GM12878 (cell line): Measurements from ENCODE around the gene RSPRY1. TPM values are rescaled to one million over a fixed set of nuclear protein-coding genes. Genes with fewer than 3 reads are reported as not detected.

ENCODE experiments used
- ATAC-seq: fragments of 200-7000 bp; cut with Tn5 transposase; 3 replicates; pipeline ENCODE4 v1.9.1; 2020; ENCODE audit warnings: mild to moderate bottlenecking, moderate library complexity
- BruUV-seq: library from RNA; stranded (reverse); fragments of 400-500 nt; replicated peaks from 2 replicates; lab custom pipeline; 2021; lab: Mats Ljungman, UMichigan
- CTCF ChIA-PET: fragments of 300-600 bp; sonication (Branson Sonifier 250); formaldehyde crosslinking; extraction: SDS; loops from one replicate; lab custom pipeline; 2021; ENCODE audit warnings: inconsistent platforms; lab: Yijun Ruan, JAX
- POLR2A ChIA-PET: fragments of 350-600 bp; formaldehyde crosslinking; extraction: SDS; loops from one replicate; lab custom pipeline; 2021; ENCODE audit warnings: inconsistent platforms; lab: Charles Lee
- RAD21 ChIA-PET: fragments of 300-600 bp; sonication (Branson Sonifier 250); formaldehyde crosslinking; loops from one replicate; lab custom pipeline; 2023; ENCODE audit warnings: antibody characterized with exemption; ENCODE audit not compliant: unreplicated experiment; lab: Charles Lee
- SMC1A ChIA-PET: fragments of 300-600 bp; sonication (Branson Sonifier 250); formaldehyde crosslinking; loops from one replicate; lab custom pipeline; 2023; ENCODE audit not compliant: unreplicated experiment, uncharacterized antibody; lab: Charles Lee
- DNase-seq: peaks from one replicate; pipeline ENCODE4 v3.0.0-alpha.2; 2011; ENCODE audit warnings: low read depth, low spot score
- FAIRE-seq: peaks from 3 replicates; lab custom pipeline; 2011; peaks lifted over from hg19 to GRCh38; lab: Jason Lieb, UNC
- H2AFZ ChIP-seq: 2 replicates; pipeline ENCODE4 v1.6.0; 2011; ENCODE audit warnings: low read depth, low read length, control low read depth; ENCODE audit not compliant: control insufficient read depth
- H3K27ac ChIP-seq: 2 replicates; pipeline ENCODE4 v1.5.1; 2011; ENCODE audit warnings: control low read depth; ENCODE audit not compliant: control insufficient read depth, insufficient read depth
- H3K27me3 ChIP-seq, 2 experiments: replicated peaks in 1 of 2; 2 replicates each; pipeline versions ENCODE4 v1.6.0 to v1.6.1; 2011; ENCODE audit warnings: low read length in 1 of 2; ENCODE audit not compliant: control insufficient read depth in 2 of 2, insufficient read depth in 2 of 2
- H3K36me3 ChIP-seq, 2 experiments: 2 replicates each; pipeline ENCODE4 v1.5.1; 2011; ENCODE audit warnings: low read length in 1 of 2; ENCODE audit not compliant: control insufficient read depth in 2 of 2, insufficient read depth in 2 of 2
- H3K4me1 ChIP-seq: 2 replicates; pipeline ENCODE4 v1.6.1; 2011; ENCODE audit warnings: mild to moderate bottlenecking, low read length, moderate library complexity, mixed read lengths; ENCODE audit not compliant: control insufficient read depth, insufficient read depth
- H3K4me2 ChIP-seq: 2 replicates; pipeline ENCODE4 v1.6.0; 2011; ENCODE audit warnings: control low read depth; ENCODE audit not compliant: control insufficient read depth, insufficient read depth
- H3K4me3 ChIP-seq: fragments of 200-600 bp; sonication (generic); 2 replicates; pipeline ENCODE4 v1.5.1; 2016
- H3K79me2 ChIP-seq: 2 replicates; pipeline ENCODE4 v1.6.0; 2011; ENCODE audit warnings: low read length; ENCODE audit not compliant: control insufficient read depth, insufficient read depth
- H3K9ac ChIP-seq: 2 replicates; pipeline ENCODE4 v1.8.0; 2011; ENCODE audit warnings: low read length, control low read depth, mixed read lengths; ENCODE audit not compliant: control insufficient read depth, insufficient read depth
- H3K9me3 ChIP-seq: replicated peaks from 3 replicates; pipeline ENCODE4 v1.5.1; 2011; ENCODE audit warnings: mild to moderate bottlenecking, low read length; ENCODE audit not compliant: control insufficient read depth, insufficient read depth
- H4K20me1 ChIP-seq: 2 replicates; pipeline ENCODE4 v1.6.0; 2011; ENCODE audit not compliant: control insufficient read depth, insufficient read depth
- CBX3 ChIP-seq: fragments of 200-600 bp; sonication (generic); IDR thresholded peaks from 2 replicates; pipeline ENCODE4 v1.6.1; 2016; ENCODE audit warnings: low read depth, borderline replicate concordance
- HDAC6 ChIP-seq: fragments of 200-600 bp; sonication (generic); IDR thresholded peaks from one replicate; pipeline ENCODE4 v1.8.0; 2017; ENCODE audit warnings: antibody characterized with exemption; ENCODE audit not compliant: unreplicated experiment
- SPI1 ChIP-seq: IDR thresholded peaks from 2 replicates; pipeline ENCODE4 v1.6.1; 2011; ENCODE audit warnings: low read depth, mild to moderate bottlenecking, low read length, moderate library complexity, borderline replicate concordance; ENCODE audit not compliant: insufficient read depth
- TCF12 ChIP-seq: IDR thresholded peaks from 2 replicates; pipeline ENCODE4 v1.6.1; 2011; ENCODE audit warnings: low read depth, mild to moderate bottlenecking, low read length
- TCF7 ChIP-seq: IDR thresholded peaks from 2 replicates; pipeline ENCODE4 v1.6.1; 2014; ENCODE audit warnings: antibody characterized with exemption, borderline replicate concordance
- WGBS: methylation state at CpG from one replicate; pipeline ENCODE4 v1.1.6; 2016; ENCODE audit warnings: low lambda C conversion rate; ENCODE audit not compliant: insufficient replicate concordance, insufficient coverage; ENCODE audit errors: missing lambda C conversion rate; 5-methylcytosine and 5-hydroxymethylcytosine counted together
- in situ Hi-C: fragments of 300-500 bp; cut with MboI; formaldehyde crosslinking; loops from 9 replicates; pipeline ENCODE4 v1.14.3; 2018; ENCODE audit warnings: mixed read lengths
- intact Hi-C: fragments of 100-400 bp; cut with micrococcal nuclease; formaldehyde crosslinking; loops from one replicate; pipeline ENCODE4 v1.14.2; 2022; ENCODE audit not compliant: unreplicated experiment
- polyA plus RNA-seq, 11 experiments: library from polyadenylated mRNA; depleted of rRNA in 4 of 11; unstranded in 6 of 11; stranded (reverse) in 5 of 11; fragments of >200 nt; fragmentation: Nextera tagmentation in 4 of 11; fragmentation: Illumina TruSeq in 1 of 11; extraction: Ambion mirVana in 4 of 11; extraction: Trizol in 1 of 11; gene quantifications; 1 replicate in 1 of 11; 2 replicates in 10 of 11; pipeline versions ENCODE4 v1.2.1 to v1.2.3, GENCODE V29; 2011 to 2016; ENCODE audit warnings: inconsistent platforms in 2 of 11, missing spikeins in 2 of 11, low read depth in 1 of 11
- total RNA-seq, 4 experiments: library from RNA; depleted of rRNA in 3 of 4; stranded (reverse); fragments of >200 nt in 3 of 4; fragmentation: Illumina TruSeq in 1 of 4; extraction: Trizol in 1 of 4; gene quantifications; 2 replicates each; pipeline versions ENCODE4 v1.2.1 to v1.2.3, GENCODE V29; 2013 to 2021
- TF ChIP-seq, protein P1 (sequence below): IDR thresholded peaks from 2 replicates; pipeline ENCODE4 v1.6.1; 2011; ENCODE audit warnings: low read depth, low read length, improper control_type of control experiment, borderline replicate concordance
- TF ChIP-seq, protein P2 (sequence below): IDR thresholded peaks from 2 replicates; pipeline ENCODE4 v1.6.1; 2011; ENCODE audit warnings: low read depth, mild to moderate bottlenecking, low read length, moderate library complexity, borderline replicate concordance; ENCODE audit errors: extremely low read depth
- TF ChIP-seq, protein P3 (sequence below): IDR thresholded peaks from 2 replicates; pipeline ENCODE4 v1.6.1; 2012; ENCODE audit warnings: improper control_type of control experiment, low read depth, low read length; ENCODE audit not compliant: insufficient replicate concordance
- TF ChIP-seq, protein P4 (sequence below): IDR thresholded peaks from 2 replicates; pipeline ENCODE4 v1.6.1; 2012; ENCODE audit warnings: low read depth, low read length, improper control_type of control experiment
- TF ChIP-seq, protein P5 (sequence below): fragments of 450-650 bp; formaldehyde crosslinking; IDR thresholded peaks from 2 replicates; pipeline ENCODE4 v1.5.0; 2022; ENCODE audit warnings: mild to moderate bottlenecking, missing genetic modification characterization

Gene RSPRY1
- total and polyA plus RNA-seq, 10 of the 15 experiments (the other 5 are each of a cell fraction or from before 2014, with no cell fraction given), result 18.5 to 57.0 (median 41.2) TPM

DNA sequence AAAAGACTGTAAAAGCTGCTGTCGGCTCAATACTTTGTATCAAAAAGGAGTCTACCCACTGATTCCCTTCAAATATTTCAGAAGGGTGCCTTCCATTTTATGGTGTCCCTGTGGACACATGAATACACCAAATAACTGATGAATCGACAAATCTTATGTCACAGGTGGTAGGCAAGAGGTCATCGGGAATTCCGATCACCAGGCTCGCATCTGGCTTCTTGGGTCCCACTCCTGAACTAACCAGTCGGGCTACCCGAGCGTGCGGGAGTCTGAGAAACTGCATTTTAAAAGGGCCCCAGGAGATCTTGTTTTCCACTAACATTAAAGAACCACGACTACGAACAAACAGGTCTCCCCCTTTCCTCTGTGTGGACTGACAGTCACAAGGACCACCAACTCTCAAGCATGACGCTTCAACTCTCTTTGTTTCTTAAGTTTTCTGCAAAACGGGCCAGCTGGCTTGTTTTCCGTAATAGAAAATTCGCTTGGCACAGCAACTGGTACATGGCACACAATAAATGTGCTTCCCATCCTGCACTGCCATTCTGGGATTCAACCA, 1.2 kb upstream of the RSPRY1 start:
- peaks cover 5% of the 10 kb centered on the region; the same call in 1 of the 2 replicates for H3K4me1 ChIP-seq
- H3K4me2 ChIP-seq, result peak overlapping the region; percentile 85
- DNase-seq (no peak), ATAC-seq (no peak), FAIRE-seq (no peak)
- BruUV-seq, result no TSS peak
- peak overlapping the region; percentile 81 for H3K4me3 ChIP-seq
- WGBS, result 7% methylated on average over 15 of the region's 15 CpGs
- ChIA-PET RAD21 (interaction anchor here (0.5 to 3.6 kb wide), 7 partner anchors 56 to 420 kb away, joined by 3 to 20 read pairs (median 3); no protein-coding TSS in a partner anchor), CTCF (interaction anchor here (0.9 to 1.4 kb wide), 4 partner anchors 71 to 232 kb away, joined by 3 read pairs; no protein-coding TSS in a partner anchor), POLR2A (interaction anchor here (0.8 to 2.8 kb wide), 6 partner anchors 12 to 262 kb away, joined by 3 to 10 read pairs (median 4); partner anchors contain the start of genes CIAPIN1 and COQ9), SMC1A (interaction anchor here (1.1 to 1.4 kb wide), 2 partner anchors 8 to 57 kb away, joined by 3 read pairs; no protein-coding TSS in a partner anchor)
- H3K9me3 ChIP-seq, result no peaks in the 10 kb centered on the region
- H3K27me3 ChIP-seq, result no peaks in the 10 kb centered on the region
- H3K9ac ChIP-seq, result peak overlapping the region; percentile 95
- no peaks in the 10 kb centered on the region for H4K20me1 ChIP-seq
- no peaks in the 10 kb centered on the region for H3K36me3 ChIP-seq
- peaks cover 87% of the 10 kb centered on the region for H3K79me2 ChIP-seq
- in situ Hi-C loops (no loop called here), intact Hi-C loops (loop anchor here (5.0 kb wide), 2 partner anchors 213 to 352 kb away; partner anchors contain the start of gene CCDC102A)
- H3K27ac ChIP-seq, result peak overlapping the region; percentile 94
- H2AFZ ChIP-seq, result no peak overlapping the region
- TF ChIP-seq TCF7 (no peak), SPI1 (no peak), CBX3 (no peak), TCF12 (no peak), HDAC6 (no peak)
- TF ChIP-seq, protein P1, sequence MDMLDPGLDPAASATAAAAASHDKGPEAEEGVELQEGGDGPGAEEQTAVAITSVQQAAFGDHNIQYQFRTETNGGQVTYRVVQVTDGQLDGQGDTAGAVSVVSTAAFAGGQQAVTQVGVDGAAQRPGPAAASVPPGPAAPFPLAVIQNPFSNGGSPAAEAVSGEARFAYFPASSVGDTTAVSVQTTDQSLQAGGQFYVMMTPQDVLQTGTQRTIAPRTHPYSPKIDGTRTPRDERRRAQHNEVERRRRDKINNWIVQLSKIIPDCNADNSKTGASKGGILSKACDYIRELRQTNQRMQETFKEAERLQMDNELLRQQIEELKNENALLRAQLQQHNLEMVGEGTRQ, result no peak
- TF ChIP-seq, protein P2, sequence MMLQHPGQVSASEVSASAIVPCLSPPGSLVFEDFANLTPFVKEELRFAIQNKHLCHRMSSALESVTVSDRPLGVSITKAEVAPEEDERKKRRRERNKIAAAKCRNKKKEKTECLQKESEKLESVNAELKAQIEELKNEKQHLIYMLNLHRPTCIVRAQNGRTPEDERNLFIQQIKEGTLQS, result no peak
- TF ChIP-seq, protein P3, sequence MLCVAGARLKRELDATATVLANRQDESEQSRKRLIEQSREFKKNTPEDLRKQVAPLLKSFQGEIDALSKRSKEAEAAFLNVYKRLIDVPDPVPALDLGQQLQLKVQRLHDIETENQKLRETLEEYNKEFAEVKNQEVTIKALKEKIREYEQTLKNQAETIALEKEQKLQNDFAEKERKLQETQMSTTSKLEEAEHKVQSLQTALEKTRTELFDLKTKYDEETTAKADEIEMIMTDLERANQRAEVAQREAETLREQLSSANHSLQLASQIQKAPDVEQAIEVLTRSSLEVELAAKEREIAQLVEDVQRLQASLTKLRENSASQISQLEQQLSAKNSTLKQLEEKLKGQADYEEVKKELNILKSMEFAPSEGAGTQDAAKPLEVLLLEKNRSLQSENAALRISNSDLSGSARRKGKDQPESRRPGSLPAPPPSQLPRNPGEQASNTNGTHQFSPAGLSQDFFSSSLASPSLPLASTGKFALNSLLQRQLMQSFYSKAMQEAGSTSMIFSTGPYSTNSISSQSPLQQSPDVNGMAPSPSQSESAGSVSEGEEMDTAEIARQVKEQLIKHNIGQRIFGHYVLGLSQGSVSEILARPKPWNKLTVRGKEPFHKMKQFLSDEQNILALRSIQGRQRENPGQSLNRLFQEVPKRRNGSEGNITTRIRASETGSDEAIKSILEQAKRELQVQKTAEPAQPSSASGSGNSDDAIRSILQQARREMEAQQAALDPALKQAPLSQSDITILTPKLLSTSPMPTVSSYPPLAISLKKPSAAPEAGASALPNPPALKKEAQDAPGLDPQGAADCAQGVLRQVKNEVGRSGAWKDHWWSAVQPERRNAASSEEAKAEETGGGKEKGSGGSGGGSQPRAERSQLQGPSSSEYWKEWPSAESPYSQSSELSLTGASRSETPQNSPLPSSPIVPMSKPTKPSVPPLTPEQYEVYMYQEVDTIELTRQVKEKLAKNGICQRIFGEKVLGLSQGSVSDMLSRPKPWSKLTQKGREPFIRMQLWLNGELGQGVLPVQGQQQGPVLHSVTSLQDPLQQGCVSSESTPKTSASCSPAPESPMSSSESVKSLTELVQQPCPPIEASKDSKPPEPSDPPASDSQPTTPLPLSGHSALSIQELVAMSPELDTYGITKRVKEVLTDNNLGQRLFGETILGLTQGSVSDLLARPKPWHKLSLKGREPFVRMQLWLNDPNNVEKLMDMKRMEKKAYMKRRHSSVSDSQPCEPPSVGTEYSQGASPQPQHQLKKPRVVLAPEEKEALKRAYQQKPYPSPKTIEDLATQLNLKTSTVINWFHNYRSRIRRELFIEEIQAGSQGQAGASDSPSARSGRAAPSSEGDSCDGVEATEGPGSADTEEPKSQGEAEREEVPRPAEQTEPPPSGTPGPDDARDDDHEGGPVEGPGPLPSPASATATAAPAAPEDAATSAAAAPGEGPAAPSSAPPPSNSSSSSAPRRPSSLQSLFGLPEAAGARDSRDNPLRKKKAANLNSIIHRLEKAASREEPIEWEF, result no peak
- TF ChIP-seq, protein P4, sequence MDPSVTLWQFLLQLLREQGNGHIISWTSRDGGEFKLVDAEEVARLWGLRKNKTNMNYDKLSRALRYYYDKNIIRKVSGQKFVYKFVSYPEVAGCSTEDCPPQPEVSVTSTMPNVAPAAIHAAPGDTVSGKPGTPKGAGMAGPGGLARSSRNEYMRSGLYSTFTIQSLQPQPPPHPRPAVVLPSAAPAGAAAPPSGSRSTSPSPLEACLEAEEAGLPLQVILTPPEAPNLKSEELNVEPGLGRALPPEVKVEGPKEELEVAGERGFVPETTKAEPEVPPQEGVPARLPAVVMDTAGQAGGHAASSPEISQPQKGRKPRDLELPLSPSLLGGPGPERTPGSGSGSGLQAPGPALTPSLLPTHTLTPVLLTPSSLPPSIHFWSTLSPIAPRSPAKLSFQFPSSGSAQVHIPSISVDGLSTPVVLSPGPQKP, result no peak
- TF ChIP-seq, protein P5, sequence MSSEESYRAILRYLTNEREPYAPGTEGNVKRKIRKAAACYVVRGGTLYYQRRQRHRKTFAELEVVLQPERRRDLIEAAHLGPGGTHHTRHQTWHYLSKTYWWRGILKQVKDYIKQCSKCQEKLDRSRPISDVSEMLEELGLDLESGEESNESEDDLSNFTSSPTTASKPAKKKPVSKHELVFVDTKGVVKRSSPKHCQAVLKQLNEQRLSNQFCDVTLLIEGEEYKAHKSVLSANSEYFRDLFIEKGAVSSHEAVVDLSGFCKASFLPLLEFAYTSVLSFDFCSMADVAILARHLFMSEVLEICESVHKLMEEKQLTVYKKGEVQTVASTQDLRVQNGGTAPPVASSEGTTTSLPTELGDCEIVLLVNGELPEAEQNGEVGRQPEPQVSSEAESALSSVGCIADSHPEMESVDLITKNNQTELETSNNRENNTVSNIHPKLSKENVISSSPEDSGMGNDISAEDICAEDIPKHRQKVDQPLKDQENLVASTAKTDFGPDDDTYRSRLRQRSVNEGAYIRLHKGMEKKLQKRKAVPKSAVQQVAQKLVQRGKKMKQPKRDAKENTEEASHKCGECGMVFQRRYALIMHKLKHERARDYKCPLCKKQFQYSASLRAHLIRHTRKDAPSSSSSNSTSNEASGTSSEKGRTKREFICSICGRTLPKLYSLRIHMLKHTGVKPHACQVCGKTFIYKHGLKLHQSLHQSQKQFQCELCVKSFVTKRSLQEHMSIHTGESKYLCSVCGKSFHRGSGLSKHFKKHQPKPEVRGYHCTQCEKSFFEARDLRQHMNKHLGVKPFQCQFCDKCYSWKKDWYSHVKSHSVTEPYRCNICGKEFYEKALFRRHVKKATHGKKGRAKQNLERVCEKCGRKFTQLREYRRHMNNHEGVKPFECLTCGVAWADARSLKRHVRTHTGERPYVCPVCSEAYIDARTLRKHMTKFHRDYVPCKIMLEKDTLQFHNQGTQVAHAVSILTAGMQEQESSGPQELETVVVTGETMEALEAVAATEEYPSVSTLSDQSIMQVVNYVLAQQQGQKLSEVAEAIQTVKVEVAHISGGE (CRISPR knock-in tag), result no peak
